Measurements from ENCODE around the gene NFIA. TPM values are rescaled to one million over a fixed set of nuclear protein-coding genes. Genes with fewer than 3 reads are reported as not detected.

The NFIA gene
- total and polyA plus RNA-seq, 2 of the 13 experiments (the other 11 are each of a cell fraction or from before 2014, with no cell fraction given) = 14.7 to 28.5 TPM

GRCh38 chr1:61076728-61077675, 5.4 kb upstream of the NFIA start (continued):
- TF ChIP-seq NFKB2 (CRISPR knock-in tag; IDR thresholded peaks at IDR 0.05; ENCODE audit: borderline replicate concordance) (peak; percentile 49; the same call in 1 of the 2 replicates), ZNF431 (CRISPR knock-in tag; IDR thresholded peaks at IDR 0.05; ENCODE audit: borderline replicate concordance, low read depth) (no peak), ZNF260 (CRISPR knock-in tag; IDR thresholded peaks at IDR 0.05; ENCODE audit: borderline replicate concordance, low read depth) (no peak), ZBTB38 (CRISPR knock-in tag; IDR thresholded peaks at IDR 0.05) (peak; percentile 59; the same call in 1 of the 2 replicates), ATF7 (IDR thresholded peaks at IDR 0.05) (no peak), ATF7 (CRISPR knock-in tag; IDR thresholded peaks at IDR 0.05) (no peak), ZFAT (CRISPR knock-in tag; conservative IDR thresholded peaks at IDR 0.05) (no peak), ZNF24 (IDR thresholded peaks at IDR 0.05) (no peak), HCFC1 (IDR thresholded peaks at IDR 0.05; ENCODE audit: low read depth, low read length) (no peak), HIVEP1 (CRISPR knock-in tag; IDR thresholded peaks at IDR 0.05) (peak; percentile 89), ESRRA (CRISPR knock-in tag; IDR thresholded peaks at IDR 0.05; ENCODE audit: low read depth) (peak; percentile 28; the same call in 1 of the 2 replicates), FOXA3 (CRISPR knock-in tag; IDR thresholded peaks at IDR 0.05) (peak; percentile 78), NFATC3 (CRISPR knock-in tag; IDR thresholded peaks at IDR 0.05) (no peak), HDAC1 (CRISPR knock-in tag; IDR thresholded peaks at IDR 0.05) (peak; percentile 84), ZNF550 (CRISPR knock-in tag; IDR thresholded peaks at IDR 0.05; ENCODE audit: borderline replicate concordance) (no peak), TAF1 (CRISPR knock-in tag; IDR thresholded peaks at IDR 0.05) (peak; percentile 72), SPEN (CRISPR knock-in tag; IDR thresholded peaks at IDR 0.05; ENCODE audit: low read depth) (no peak), POLR2AphosphoS5 (IDR thresholded peaks at IDR 0.05; ENCODE audit: low read depth, low read length) (peak; percentile 74)
- TF ChIP-seq, protein P1, sequence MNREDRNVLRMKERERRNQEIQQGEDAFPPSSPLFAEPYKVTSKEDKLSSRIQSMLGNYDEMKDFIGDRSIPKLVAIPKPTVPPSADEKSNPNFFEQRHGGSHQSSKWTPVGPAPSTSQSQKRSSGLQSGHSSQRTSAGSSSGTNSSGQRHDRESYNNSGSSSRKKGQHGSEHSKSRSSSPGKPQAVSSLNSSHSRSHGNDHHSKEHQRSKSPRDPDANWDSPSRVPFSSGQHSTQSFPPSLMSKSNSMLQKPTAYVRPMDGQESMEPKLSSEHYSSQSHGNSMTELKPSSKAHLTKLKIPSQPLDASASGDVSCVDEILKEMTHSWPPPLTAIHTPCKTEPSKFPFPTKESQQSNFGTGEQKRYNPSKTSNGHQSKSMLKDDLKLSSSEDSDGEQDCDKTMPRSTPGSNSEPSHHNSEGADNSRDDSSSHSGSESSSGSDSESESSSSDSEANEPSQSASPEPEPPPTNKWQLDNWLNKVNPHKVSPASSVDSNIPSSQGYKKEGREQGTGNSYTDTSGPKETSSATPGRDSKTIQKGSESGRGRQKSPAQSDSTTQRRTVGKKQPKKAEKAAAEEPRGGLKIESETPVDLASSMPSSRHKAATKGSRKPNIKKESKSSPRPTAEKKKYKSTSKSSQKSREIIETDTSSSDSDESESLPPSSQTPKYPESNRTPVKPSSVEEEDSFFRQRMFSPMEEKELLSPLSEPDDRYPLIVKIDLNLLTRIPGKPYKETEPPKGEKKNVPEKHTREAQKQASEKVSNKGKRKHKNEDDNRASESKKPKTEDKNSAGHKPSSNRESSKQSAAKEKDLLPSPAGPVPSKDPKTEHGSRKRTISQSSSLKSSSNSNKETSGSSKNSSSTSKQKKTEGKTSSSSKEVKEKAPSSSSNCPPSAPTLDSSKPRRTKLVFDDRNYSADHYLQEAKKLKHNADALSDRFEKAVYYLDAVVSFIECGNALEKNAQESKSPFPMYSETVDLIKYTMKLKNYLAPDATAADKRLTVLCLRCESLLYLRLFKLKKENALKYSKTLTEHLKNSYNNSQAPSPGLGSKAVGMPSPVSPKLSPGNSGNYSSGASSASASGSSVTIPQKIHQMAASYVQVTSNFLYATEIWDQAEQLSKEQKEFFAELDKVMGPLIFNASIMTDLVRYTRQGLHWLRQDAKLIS (CRISPR knock-in tag; IDR thresholded peaks at IDR 0.05) = 0 out of 2 replicates have a peak, but pooled peaks have one; percentile 15
- TF ChIP-seq, protein P2, sequence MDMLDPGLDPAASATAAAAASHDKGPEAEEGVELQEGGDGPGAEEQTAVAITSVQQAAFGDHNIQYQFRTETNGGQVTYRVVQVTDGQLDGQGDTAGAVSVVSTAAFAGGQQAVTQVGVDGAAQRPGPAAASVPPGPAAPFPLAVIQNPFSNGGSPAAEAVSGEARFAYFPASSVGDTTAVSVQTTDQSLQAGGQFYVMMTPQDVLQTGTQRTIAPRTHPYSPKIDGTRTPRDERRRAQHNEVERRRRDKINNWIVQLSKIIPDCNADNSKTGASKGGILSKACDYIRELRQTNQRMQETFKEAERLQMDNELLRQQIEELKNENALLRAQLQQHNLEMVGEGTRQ (IDR thresholded peaks at IDR 0.05; ENCODE audit: low read depth, low read length) = no peak
- TF ChIP-seq, protein P2 (CRISPR knock-in tag; IDR thresholded peaks at IDR 0.05; ENCODE audit: borderline replicate concordance) = no peak
